Neural cell (in vitro differentiated cells): ENCODE data around the gene DLG5. TPM values are rescaled to one million over a fixed set of nuclear protein-coding genes. Genes with fewer than 3 reads are reported as not detected.

Experiments used
- H2AFZ ChIP-seq: fragments of 200-600, 300-800 bp; sonication (generic), shearing (Covaris generic); 2 replicates; pipeline ENCODE4 v1.6.0; 2014; ENCODE audit warnings: low read depth, mild to moderate bottlenecking, antibody characterized with exemption, low read length, moderate library complexity
- H3F3A ChIP-seq: fragments of 200-600 bp; shearing (Covaris generic); 2 replicates; pipeline ENCODE4 v1.6.1; 2016; ENCODE audit warnings: mild to moderate bottlenecking, moderate library complexity, mixed read lengths, antibody characterized with exemption, low read length; ENCODE audit not compliant: insufficient read depth, poor library complexity, severe bottlenecking
- H3K27ac ChIP-seq: fragments of 200-600, 300-800 bp; sonication (generic), shearing (Covaris generic); 2 replicates; pipeline ENCODE4 v1.5.1; 2014; ENCODE audit warnings: mild to moderate bottlenecking, low read length, moderate library complexity
- H3K27me3 ChIP-seq: fragments of 300-800, 200-600 bp; sonication (generic), shearing (Covaris generic); 2 replicates; pipeline ENCODE4 v1.6.0; 2014; ENCODE audit warnings: mild to moderate bottlenecking, low read depth, low read length, moderate library complexity; ENCODE audit not compliant: insufficient read depth
- H3K36me3 ChIP-seq: fragments of 300-800, 200-600 bp; sonication (generic), shearing (Covaris generic); 2 replicates; pipeline ENCODE4 v1.5.1; 2014; ENCODE audit warnings: mild to moderate bottlenecking, antibody characterized with exemption, low read length, moderate library complexity; ENCODE audit not compliant: insufficient read depth
- H3K4me2 ChIP-seq: fragments of 300-800, 200-600 bp; sonication (generic), shearing (Covaris generic); 2 replicates; pipeline ENCODE4 v1.6.0; 2014; ENCODE audit warnings: mild to moderate bottlenecking, low read length
- H3K4me3 ChIP-seq: fragments of 300-800, 200-600 bp; sonication (generic), shearing (Covaris generic); 2 replicates; pipeline ENCODE4 v1.5.1; 2014; ENCODE audit warnings: mild to moderate bottlenecking, low read length, moderate library complexity
- H3K79me2 ChIP-seq: fragments of 200-600 bp; shearing (Covaris generic); replicated peaks from 2 replicates; pipeline ENCODE4 v1.6.0; 2014; ENCODE audit warnings: mild to moderate bottlenecking, low read length, moderate library complexity; ENCODE audit not compliant: insufficient read depth
- H3K9ac ChIP-seq: fragments of 300-800, 200-600 bp; sonication (generic), shearing (Covaris generic); 2 replicates; pipeline ENCODE4 v1.6.1; 2016; ENCODE audit warnings: mild to moderate bottlenecking, low read length, mixed read lengths
- H3K9me2 ChIP-seq: fragments of 200-600 bp; shearing (Covaris generic); 2 replicates; pipeline ENCODE4 v1.6.1; 2016; ENCODE audit warnings: mild to moderate bottlenecking, low read length, mixed read lengths; ENCODE audit not compliant: insufficient read depth
- H3K9me3 ChIP-seq: fragments of 200-600, 300-800 bp; sonication (generic), shearing (Covaris generic); 2 replicates; pipeline ENCODE4 v1.6.1; 2016; ENCODE audit warnings: mild to moderate bottlenecking, mixed run types, low read length, moderate library complexity, mixed read lengths
- H4K20me1 ChIP-seq: fragments of 200-600 bp; shearing (Covaris generic); 2 replicates; pipeline ENCODE4 v1.6.1; 2016; ENCODE audit warnings: mild to moderate bottlenecking, mixed run types; ENCODE audit not compliant: insufficient read depth
- EP300 ChIP-seq: fragments of 450-650 bp; conservative IDR thresholded peaks from 2 replicates; pipeline ENCODE4 v1.6.1; 2014; ENCODE audit warnings: antibody characterized with exemption, mild to moderate bottlenecking, moderate library complexity; ENCODE audit not compliant: poor library complexity, severe bottlenecking
- EZH2 ChIP-seq: fragments of 200-600, 300-800 bp; shearing (Covaris generic), sonication (generic); IDR thresholded peaks from 2 replicates; pipeline ENCODE4 v1.6.1; 2014; ENCODE audit warnings: antibody characterized with exemption, low read length, borderline replicate concordance, mild to moderate bottlenecking; ENCODE audit not compliant: insufficient read depth, poor library complexity, severe bottlenecking
- MXI1 ChIP-seq: fragments of 450-650 bp; conservative IDR thresholded peaks from 2 replicates; pipeline ENCODE4 v1.6.1; 2014; ENCODE audit warnings: antibody characterized with exemption, mild to moderate bottlenecking; ENCODE audit not compliant: poor library complexity, severe bottlenecking
- POLR2AphosphoS5 ChIP-seq: IDR thresholded peaks from 2 replicates; pipeline ENCODE4 v1.6.1; 2012
- RAD21 ChIP-seq: fragments of 450-650 bp; conservative IDR thresholded peaks from 2 replicates; pipeline ENCODE4 v1.6.1; 2014; ENCODE audit warnings: antibody characterized with exemption, mild to moderate bottlenecking, moderate library complexity
- SMC3 ChIP-seq: fragments of 450-650 bp; conservative IDR thresholded peaks from 2 replicates; pipeline ENCODE4 v1.6.1; 2014; ENCODE audit warnings: antibody characterized with exemption, mild to moderate bottlenecking, moderate library complexity; ENCODE audit not compliant: poor library complexity
- TAF1 ChIP-seq: IDR thresholded peaks from 2 replicates; pipeline ENCODE4 v1.6.1; 2012; ENCODE audit warnings: low read depth
- polyA plus RNA-seq: library from polyadenylated mRNA; depleted of rRNA; stranded (reverse); fragments of >200 nt; gene quantifications from 2 replicates; pipeline ENCODE4 v1.2.3, GENCODE V29; 2014
- TF ChIP-seq, protein P1 (sequence below): fragments of 450-650 bp; IDR thresholded peaks from 2 replicates; pipeline ENCODE4 v1.5.1; 2014; ENCODE audit warnings: antibody characterized with exemption, mild to moderate bottlenecking, moderate library complexity; ENCODE audit not compliant: poor library complexity, severe bottlenecking
- TF ChIP-seq, protein P2 (sequence below): IDR thresholded peaks from 2 replicates; pipeline ENCODE4 v1.6.1; 2012; ENCODE audit warnings: borderline replicate concordance

Gene DLG5
- polyA plus RNA-seq, 1 donor from 2014 or later, result 72.9 TPM

DNA sequence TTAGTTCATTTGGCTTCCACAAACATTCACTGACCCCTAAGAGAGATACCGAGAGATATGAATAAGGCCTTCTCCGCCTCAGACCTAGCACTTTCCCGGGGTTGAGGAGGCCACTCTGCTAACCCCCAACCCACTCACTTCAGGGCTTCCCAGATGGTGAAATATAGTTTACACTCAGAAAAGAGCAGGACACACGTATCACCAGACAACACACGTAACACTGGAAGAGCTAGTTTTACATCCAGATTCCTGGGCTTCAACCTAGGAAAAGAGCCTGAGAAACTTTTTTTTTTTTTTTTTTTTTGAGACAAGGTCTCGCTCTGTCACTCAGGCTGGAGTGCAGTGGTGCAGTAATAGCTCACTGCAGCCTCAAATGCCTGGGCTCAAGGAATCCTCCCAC lies 15.2 kb upstream of the DLG5 start:
- Histone ChIP-seq H3K27me3 (no peaks in the 10 kb centered on the region), H3K36me3 (no peaks in the 10 kb centered on the region), H3K4me3 (no peak overlapping the region), H3K27ac (no peak overlapping the region), H3K9me3 (no peaks in the 10 kb centered on the region), H4K20me1 (no peaks in the 10 kb centered on the region), H2AFZ (no peak overlapping the region), H3K9me2 (no peaks in the 10 kb centered on the region), H3K4me2 (no peak overlapping the region), H3F3A (no peaks in the 10 kb centered on the region), H3K79me2 (no peaks in the 10 kb centered on the region), H3K9ac (no peak overlapping the region)
- TF ChIP-seq POLR2AphosphoS5 (no peak), EZH2 (no peak), RAD21 (no peak), EP300 (no peak), TAF1 (no peak), SMC3 (no peak), MXI1 (no peak)
- TF ChIP-seq, protein P1, sequence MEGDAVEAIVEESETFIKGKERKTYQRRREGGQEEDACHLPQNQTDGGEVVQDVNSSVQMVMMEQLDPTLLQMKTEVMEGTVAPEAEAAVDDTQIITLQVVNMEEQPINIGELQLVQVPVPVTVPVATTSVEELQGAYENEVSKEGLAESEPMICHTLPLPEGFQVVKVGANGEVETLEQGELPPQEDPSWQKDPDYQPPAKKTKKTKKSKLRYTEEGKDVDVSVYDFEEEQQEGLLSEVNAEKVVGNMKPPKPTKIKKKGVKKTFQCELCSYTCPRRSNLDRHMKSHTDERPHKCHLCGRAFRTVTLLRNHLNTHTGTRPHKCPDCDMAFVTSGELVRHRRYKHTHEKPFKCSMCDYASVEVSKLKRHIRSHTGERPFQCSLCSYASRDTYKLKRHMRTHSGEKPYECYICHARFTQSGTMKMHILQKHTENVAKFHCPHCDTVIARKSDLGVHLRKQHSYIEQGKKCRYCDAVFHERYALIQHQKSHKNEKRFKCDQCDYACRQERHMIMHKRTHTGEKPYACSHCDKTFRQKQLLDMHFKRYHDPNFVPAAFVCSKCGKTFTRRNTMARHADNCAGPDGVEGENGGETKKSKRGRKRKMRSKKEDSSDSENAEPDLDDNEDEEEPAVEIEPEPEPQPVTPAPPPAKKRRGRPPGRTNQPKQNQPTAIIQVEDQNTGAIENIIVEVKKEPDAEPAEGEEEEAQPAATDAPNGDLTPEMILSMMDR, result no peak
- TF ChIP-seq, protein P2, sequence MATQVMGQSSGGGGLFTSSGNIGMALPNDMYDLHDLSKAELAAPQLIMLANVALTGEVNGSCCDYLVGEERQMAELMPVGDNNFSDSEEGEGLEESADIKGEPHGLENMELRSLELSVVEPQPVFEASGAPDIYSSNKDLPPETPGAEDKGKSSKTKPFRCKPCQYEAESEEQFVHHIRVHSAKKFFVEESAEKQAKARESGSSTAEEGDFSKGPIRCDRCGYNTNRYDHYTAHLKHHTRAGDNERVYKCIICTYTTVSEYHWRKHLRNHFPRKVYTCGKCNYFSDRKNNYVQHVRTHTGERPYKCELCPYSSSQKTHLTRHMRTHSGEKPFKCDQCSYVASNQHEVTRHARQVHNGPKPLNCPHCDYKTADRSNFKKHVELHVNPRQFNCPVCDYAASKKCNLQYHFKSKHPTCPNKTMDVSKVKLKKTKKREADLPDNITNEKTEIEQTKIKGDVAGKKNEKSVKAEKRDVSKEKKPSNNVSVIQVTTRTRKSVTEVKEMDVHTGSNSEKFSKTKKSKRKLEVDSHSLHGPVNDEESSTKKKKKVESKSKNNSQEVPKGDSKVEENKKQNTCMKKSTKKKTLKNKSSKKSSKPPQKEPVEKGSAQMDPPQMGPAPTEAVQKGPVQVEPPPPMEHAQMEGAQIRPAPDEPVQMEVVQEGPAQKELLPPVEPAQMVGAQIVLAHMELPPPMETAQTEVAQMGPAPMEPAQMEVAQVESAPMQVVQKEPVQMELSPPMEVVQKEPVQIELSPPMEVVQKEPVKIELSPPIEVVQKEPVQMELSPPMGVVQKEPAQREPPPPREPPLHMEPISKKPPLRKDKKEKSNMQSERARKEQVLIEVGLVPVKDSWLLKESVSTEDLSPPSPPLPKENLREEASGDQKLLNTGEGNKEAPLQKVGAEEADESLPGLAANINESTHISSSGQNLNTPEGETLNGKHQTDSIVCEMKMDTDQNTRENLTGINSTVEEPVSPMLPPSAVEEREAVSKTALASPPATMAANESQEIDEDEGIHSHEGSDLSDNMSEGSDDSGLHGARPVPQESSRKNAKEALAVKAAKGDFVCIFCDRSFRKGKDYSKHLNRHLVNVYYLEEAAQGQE, result no peak

DNA sequence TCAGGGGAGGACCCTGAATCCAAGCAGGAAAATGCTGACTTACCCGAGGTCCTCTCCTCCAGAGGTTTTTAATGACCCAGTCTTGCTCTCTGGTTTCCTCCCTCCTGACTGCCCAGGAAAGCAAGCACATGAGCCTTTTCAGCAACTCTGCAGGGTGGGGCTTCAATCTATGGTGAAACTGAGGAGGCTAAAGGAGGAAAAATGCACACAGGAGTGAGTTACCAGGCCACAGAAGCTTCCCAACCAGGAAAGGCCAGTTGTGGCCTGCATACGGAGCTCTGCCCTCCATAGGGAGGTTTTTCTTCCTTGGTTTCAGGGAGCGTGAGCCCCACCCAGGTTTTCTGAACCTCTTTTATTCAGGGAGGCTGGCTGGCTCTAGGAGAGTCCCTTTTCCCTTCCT lies 14.1 kb upstream of the DLG5 start:
- no peak overlapping the region for H3K4me2 ChIP-seq
- no peak overlapping the region for H2AFZ ChIP-seq
- TF ChIP-seq POLR2AphosphoS5 (no peak), EP300 (no peak), RAD21 (no peak), MXI1 (no peak), EZH2 (no peak), SMC3 (no peak), TAF1 (no peak)
- TF ChIP-seq, protein P2, result no peak
- TF ChIP-seq, protein P1, result no peak
- no peaks in the 10 kb centered on the region for H3F3A ChIP-seq
- H3K9me2 ChIP-seq, result no peaks in the 10 kb centered on the region
- no peaks in the 10 kb centered on the region for H4K20me1 ChIP-seq
- no peaks in the 10 kb centered on the region for H3K27me3 ChIP-seq
- no peak overlapping the region for H3K27ac ChIP-seq
- no peaks in the 10 kb centered on the region for H3K79me2 ChIP-seq
- H3K9ac ChIP-seq, result no peak overlapping the region
- no peak overlapping the region for H3K4me3 ChIP-seq
- H3K36me3 ChIP-seq, result no peaks in the 10 kb centered on the region
- H3K9me3 ChIP-seq, result no peaks in the 10 kb centered on the region
